ENCODE measurements around the gene CYFIP1. TPM values are rescaled to one million over a fixed set of nuclear protein-coding genes. Genes with fewer than 3 reads are reported as not detected.

The CYFIP1 gene
- total and polyA plus RNA-seq, 2 of the 8 experiments (the other 6 are each of a cell fraction or from before 2014, with no cell fraction given) = 38.6 to 81.7 TPM

GRCh38 chr15:22960126-22960525, 20.0 kb downstream of the CYFIP1 start:
- H4K8ac ChIP-seq (ENCODE audit: extremely low read depth, insufficient read depth, low read length) = 0 out of 2 replicates have a peak overlapping the region, but pooled peaks have one; percentile 7
- no peak overlapping the region for H2BK5ac ChIP-seq (ENCODE audit: low read depth, low read length)
- no peak overlapping the region for H4K5ac ChIP-seq (ENCODE audit: insufficient read length, low read depth, low read length)
- H3K9ac ChIP-seq (replicated peaks in 1 of 4; ENCODE audit: extremely low read depth in 1 of 4, low read depth in 3 of 4, low read length in 3 of 4) = no peak overlapping the region
- 82% methylated on average over 11 of the region's 11 CpGs; no CpG with 5 or more reads in 1 of the 2 experiments for WGBS, 2 experiments (ENCODE audit: extremely low coverage in 1 of 2, insufficient coverage in 1 of 2, insufficient read length in 1 of 2, insufficient replicate concordance in 2 of 2, low coverage in 1 of 2, low lambda C conversion rate in 2 of 2, missing lambda C conversion rate in 1 of 2)
- no peak overlapping the region for H2BK20ac ChIP-seq (ENCODE audit: low read length)
- H2BK15ac ChIP-seq (ENCODE audit: low read length) = no peak overlapping the region
- H3K4me3 ChIP-seq (ENCODE audit: extremely low read depth in 1 of 4, insufficient read depth in 2 of 4, low read depth in 3 of 4, low read length in 4 of 4) = no peak overlapping the region
- no peak overlapping the region for H3K18ac ChIP-seq (ENCODE audit: extremely low read depth, low read length)
- no peak overlapping the region for H2AK5ac ChIP-seq (ENCODE audit: low read depth, low read length)
- TF ChIP-seq NRF1 (IDR thresholded peaks at IDR 0.05; ENCODE audit: low read depth, low read length) (no peak), RAD21 (IDR thresholded peaks at IDR 0.05 in 1 of 2, conservative IDR thresholded peaks at IDR 0.05 in 1 of 2; ENCODE audit: low read depth in 2 of 2, low read length in 2 of 2) (no peak), SIX5 (IDR thresholded peaks at IDR 0.05; ENCODE audit: low read depth, low read length) (no peak)
- H3K23me2 ChIP-seq (ENCODE audit: low read depth, low read length) = no peaks in the 10 kb centered on the region; the same call in 1 of the 2 replicates
- peaks cover 0 to 24% of the 10 kb centered on the region in 2 experiments; a peak in 2 of 4 replicates for H3K79me2 ChIP-seq (ENCODE audit: control insufficient read depth in 1 of 2, insufficient read depth in 2 of 2, low read length in 2 of 2)
- H3K4me1 ChIP-seq (replicated peaks in 1 of 4; ENCODE audit: control insufficient read depth in 3 of 4, insufficient read depth in 4 of 4, low read length in 3 of 4) = peaks cover 0 to 5% (median 0%) of the 10 kb centered on the region in 4 experiments; a peak in 1 of 7 replicates
- H2BK120ac ChIP-seq (replicated peaks; ENCODE audit: low read depth, low read length) = no peak overlapping the region
- no peak overlapping the region for H3K56ac ChIP-seq (replicated peaks; ENCODE audit: insufficient read length, low read depth, low read length)
- no peak overlapping the region for H4K91ac ChIP-seq (replicated peaks; ENCODE audit: insufficient read length, low read length)
- FAIRE-seq = no peak
- H2BK12ac ChIP-seq (ENCODE audit: low read depth, low read length) = no peak overlapping the region
- H3K79me1 ChIP-seq (ENCODE audit: low read depth, low read length) = peaks cover 26% of the 10 kb centered on the region
- DNase-seq (ENCODE audit: low read depth in 1 of 2, low spot score in 2 of 2) = no peak
- H4K20me1 ChIP-seq (replicated peaks in 1 of 2; ENCODE audit: control insufficient read depth in 1 of 2, insufficient read depth in 2 of 2, low read length in 2 of 2) = peaks cover 27 to 28% of the 10 kb centered on the region in 2 experiments
- no peaks in the 10 kb centered on the region for H3K36me3 ChIP-seq (ENCODE audit: control insufficient read depth in 2 of 4, insufficient read depth in 4 of 4, low read length in 3 of 4)
- H3K4ac ChIP-seq (replicated peaks; ENCODE audit: insufficient read length, low read depth, low read length) = no peak overlapping the region
- ChIA-PET POLR2A (ENCODE audit: partially characterized antibody) (interaction anchor here (0.9 kb wide), 1 partner anchor 19 kb away, joined by 4 read pairs; the partner anchor contains the start of gene CYFIP1), CTCF (ENCODE audit: partially characterized antibody) (interaction anchor here (1.8 to 2.1 kb wide), 2 partner anchors 17 to 76 kb away, joined by 3 to 5 read pairs; no protein-coding TSS in a partner anchor)
- H3K14ac ChIP-seq (ENCODE audit: insufficient read length) = no peak overlapping the region
- no peak overlapping the region for H3K4me2 ChIP-seq (ENCODE audit: insufficient read depth in 1 of 2, low read depth in 2 of 2, low read length in 2 of 2)
- H3K9me3 ChIP-seq (ENCODE audit: insufficient read depth in 2 of 2, low read depth in 1 of 2, low read length in 1 of 2) = no peaks in the 10 kb centered on the region; a peak in 1 of 4 replicates
- H2AFZ ChIP-seq (ENCODE audit: low read length) = no peak overlapping the region
- H3K27ac ChIP-seq (ENCODE audit: low read depth, low read length) = no peak overlapping the region
- H3K27me3 ChIP-seq (replicated peaks in 1 of 4; ENCODE audit: control insufficient read depth in 3 of 4, extremely low read depth in 1 of 4, insufficient read depth in 3 of 4, low read length in 3 of 4) = peaks cover 0 to 9% (median 2%) of the 10 kb centered on the region in 4 experiments; a peak in 5 of 7 replicates
- H3K23ac ChIP-seq (ENCODE audit: insufficient read length) = no peak overlapping the region

Data from H1 (cell line).